HG03575 (cell line): ENCODE data around the gene GALNT9.

Source experiments
- ATAC-seq: cut with Tn5 transposase; IDR thresholded peaks from one replicate; pipeline ENCODE4 v1.9.1; 2021; ENCODE audit not compliant: unreplicated experiment, insufficient number of reproducible peaks, low FRiP score; ENCODE audit errors: extremely low read depth

The GALNT9 gene

GRCh38 chr12:132286912-132287311 is 42.5 kb downstream of the GALNT9 start:
- no peak for ATAC-seq

- no peak for ATAC-seq
Observed at GRCh38 chr12:132285991-132286681, 43.3 kb downstream of the GALNT9 start.

DNA sequence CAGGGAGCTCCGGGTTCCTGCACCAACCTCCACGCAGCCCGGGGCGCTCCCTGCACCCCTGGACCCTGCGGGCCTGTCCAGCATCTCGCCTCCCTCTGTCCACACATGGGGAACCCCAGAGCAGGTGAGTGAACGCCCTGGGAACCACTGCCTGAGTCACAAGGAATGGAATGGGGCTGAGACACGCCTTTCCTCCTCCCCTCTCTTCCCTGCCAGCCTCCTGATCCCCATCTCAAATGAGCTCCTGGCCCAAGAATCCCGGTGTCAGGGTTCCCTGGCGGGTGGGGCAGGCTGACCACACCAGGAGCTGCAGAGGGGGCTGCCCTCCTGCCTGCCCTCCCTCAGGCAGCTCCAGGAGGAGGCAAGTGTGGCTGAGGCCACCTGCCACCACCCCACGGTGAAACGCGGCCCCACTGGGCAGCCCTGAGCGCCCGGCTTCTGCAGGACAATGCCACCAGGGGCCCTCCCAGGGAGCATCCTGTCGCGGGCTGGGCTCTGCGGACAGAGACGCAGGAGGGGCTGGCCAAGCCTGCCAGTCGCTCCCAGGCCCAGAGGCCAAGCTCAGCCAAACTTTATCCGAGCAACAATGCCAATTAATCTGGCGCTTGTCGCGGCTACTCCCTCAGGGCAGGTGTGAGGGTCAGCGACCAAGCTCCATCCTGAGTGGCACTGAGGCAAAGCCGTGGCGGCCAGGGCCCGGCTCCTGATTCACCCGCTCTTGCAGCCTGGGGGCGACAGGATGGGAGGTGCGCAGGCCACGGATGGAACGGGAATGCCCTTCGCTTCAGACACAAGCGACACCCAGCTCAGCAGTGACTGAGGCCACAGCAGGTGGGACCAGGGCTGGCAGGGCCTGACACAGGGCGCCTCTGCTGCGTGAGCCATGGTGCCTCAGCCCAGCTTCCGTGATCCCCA is 44.3 kb downstream of the GALNT9 start:
- ATAC-seq, result no peak

DNA sequence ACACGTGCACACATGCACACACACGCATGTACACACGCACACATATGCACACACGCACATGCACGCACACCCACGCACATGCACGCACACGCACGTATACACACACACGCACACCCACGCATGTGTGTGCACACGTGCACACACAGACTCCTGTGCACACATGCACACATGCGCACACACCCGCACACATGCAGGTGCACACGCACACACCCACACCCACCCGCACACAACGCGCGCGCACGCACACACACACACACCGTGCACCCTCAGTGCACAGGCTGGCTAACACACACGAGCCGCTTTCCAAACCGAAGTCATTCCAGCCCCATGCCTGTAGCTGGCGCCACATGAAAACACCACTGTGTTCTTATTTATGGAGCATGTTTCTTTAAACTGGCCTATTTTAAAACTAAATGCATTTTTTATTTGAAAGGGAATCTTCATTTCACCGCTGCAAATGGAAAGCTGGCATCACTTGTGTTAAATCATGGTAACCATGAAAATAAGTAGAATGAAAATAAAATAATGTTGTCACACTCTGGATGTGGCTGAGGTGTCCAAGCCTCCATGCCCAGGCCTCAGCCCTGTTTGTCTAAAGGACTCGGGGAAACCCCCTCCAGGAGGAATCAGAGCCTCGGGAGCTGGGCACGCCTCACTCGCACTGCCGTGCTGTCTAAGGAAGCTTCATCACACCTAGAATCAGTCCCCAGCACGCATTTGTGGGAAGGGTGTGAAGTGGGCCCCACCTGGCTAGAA is 45.1 kb downstream of the GALNT9 start:
- ATAC-seq, result no peak

GRCh38 chr12:132282950-132283771 is 46.2 kb downstream of the GALNT9 start:
- no peak for ATAC-seq

DNA sequence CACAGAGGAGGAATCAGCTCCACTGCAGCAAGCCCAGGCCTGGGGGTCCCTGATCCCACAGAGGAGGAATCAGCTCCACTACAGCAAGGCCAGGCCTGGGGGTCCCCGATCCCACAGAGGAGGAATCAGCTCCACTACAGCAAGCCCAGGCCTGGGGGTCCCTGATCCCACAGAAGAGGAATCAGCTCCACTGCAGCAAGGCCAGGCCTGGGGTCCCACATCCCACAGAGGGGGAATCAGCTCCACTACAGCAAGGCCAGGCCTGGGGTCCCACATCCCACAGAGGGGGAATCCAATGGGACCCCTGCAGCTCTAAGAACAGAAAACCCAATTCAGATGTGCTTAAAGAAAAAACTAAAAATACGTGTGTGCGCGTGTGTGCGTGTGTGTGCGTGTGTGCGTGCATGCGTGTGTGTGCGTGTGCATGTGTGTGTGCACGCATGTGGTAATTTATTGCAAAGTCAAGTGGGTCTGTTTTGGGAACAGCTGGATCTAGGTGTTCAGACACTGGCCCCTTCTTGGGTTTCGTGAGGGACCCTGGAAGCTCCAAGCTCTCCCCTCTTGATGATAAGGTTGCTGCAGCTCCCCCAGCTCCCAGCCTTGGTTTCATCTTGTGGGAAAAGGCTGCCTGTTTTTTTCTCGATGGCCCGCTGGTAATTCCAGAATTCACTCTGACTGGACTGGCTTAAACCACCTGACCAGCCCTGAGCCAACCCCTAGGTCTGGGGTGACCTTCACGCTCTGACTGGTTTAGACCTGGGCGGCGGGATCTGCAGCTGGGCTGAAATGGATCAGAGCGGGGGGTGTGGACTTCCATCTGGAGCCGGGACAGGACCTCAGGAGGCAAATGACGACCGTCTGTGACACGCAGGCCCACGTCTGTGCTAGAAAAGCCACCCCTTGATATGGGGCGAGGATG is 47.1 kb downstream of the GALNT9 start:
- ATAC-seq, result no peak

GRCh38 chr12:132281038-132281437 is 48.4 kb downstream of the GALNT9 start:
- ATAC-seq, result no peak

DNA sequence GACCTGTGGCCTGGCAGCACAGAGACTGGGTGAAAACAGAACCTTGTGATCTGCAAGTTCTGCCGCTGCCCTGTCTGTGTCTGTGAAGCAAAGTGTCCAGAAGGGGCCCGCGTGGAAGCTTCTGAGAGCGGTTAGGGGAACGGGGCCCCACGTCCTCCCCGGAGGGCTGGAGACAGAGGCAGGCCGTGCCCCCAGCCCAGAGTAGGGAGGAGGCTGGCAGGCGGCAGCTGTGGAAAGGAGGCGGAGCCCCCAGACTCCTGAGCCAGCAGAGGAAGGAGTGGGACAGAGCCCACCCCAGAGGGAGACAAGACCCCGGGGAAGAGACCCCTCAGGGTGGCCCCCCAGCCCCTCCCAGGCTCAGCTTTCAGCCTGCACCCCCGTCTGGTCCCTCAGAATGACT is 49.0 kb downstream of the GALNT9 start:
- ATAC-seq, result no peak

- no peak for ATAC-seq
Observed at GRCh38 chr12:132279930-132280329, 49.5 kb downstream of the GALNT9 start.

DNA sequence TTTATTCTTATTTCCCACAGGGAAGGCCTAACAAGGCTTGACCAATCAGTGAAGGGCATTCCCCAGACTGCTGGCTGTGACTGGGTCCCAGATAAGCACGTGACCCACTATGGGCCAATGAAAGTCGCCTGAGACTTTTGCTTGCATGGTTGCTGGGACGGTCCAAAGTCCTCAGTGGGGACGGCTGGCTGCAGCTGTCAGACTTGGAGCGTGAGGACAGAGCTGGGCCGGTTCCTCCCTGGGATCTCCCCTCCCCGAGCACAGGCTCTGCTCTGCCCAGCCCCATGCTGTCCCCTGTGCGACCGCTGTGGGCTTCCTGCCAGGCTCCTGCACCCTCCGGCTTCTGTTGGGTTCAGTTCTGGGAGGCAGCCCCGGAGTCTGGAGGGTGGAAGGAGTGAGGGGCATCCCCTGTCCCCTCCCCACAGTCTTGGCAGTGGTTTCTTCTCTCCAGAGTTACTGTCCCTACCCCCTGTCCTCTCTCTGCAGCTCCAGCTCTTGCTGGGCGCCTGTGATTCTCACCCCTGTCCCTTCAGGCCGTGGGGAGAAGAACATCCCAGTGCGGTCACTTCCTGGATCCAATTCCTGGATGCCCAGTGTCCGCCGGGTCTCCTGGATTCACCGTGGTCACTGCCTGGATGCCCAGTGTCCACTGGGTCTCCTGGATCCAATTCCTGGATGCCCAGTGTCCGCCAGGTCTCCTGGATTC is 50.1 kb downstream of the GALNT9 start:
- no peak for ATAC-seq

GRCh38 chr12:132278401-132279183 is 50.8 kb downstream of the GALNT9 start:
- ATAC-seq, result no peak

DNA sequence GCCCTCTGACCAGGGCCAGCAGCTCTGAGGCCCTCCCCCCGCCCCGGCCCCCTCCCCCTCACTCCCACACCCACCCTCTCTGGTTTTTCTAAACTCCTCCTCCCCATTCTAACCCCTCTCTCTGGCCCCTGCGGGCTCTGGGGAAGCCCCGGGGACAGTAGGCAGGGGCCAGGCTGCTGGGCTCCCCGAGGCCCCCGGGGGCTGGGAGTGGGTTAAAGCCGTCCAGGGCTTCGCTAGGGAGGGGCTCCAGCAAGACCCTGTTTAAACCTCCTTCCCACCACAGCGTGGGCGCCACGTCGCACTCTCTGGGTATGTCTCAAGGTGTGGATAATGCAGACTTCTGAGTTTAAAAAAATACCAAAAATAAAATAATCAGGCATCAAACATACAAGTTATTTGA is 51.4 kb downstream of the GALNT9 start:
- no peak for ATAC-seq

DNA sequence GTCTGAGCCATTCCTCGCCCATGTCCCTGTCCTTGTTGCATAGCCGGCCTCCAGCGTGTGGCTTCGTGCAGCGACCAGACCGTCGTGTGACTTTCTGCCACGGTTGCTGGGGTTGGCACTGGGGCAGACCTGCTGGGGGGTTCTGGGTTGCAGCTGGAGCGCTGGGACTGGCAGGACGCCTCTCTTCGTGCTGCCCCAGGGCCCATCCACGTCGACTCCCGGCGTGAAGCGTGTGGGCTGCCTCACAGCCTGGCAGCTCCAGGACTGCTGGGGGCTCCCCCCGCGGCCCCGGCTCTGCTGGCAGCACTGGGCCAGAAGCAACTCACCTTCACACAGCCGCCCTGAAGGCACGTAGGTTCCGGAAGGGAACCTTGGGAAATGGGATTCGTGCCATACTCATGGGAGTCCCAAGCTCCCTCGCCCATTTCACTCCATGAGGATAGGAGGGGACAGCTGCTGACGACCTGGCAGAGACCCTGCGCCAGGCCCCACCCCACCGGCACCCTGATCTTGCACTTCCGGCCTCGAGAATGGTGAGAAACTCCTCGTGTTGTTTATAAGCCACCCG is 51.9 kb downstream of the GALNT9 start:
- no peak for ATAC-seq

DNA sequence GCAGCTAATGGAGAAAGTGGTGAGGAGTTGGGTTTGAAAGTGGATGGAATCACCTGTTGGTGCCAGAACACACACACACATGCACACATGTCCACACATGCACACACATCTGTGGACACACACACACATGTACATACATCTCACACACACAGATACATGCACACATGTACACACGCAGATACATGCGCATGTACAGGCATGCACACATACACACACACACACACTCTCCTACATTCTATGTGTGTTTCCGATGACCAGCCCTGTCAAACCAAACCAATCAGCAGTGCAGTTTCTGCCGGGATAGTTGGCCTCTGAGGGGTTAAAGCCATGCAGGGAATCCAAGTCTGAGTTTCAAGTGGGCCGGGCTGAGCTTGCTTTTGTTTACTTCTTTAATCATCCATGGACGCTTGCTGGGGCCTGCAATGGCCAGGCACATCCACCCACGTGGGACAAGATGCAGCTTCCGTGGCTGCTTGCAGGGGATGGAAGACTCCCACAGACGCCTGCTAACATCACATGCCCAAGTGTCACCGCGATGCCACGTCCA is 52.5 kb downstream of the GALNT9 start:
- no peak for ATAC-seq

- ATAC-seq, result no peak
Observed at GRCh38 chr12:132276066-132276826, 53.1 kb downstream of the GALNT9 start.
